ENCODE results near the gene ADCK1.
"Not testable (repeated sequence)": the region's sequence is repeated elsewhere in the genome, so short reads cannot be mapped to it uniquely, and the experiment has no call there.

ADCK1 gene

GRCh38 chr14:77902811-77903210, 102.9 kb downstream of the ADCK1 start:
- no peak for DNase-seq (ENCODE audit: low read depth, low spot score)

- DNase-seq (ENCODE audit: low read depth, low spot score) = no peak
These were observed 103.3 kb downstream of the ADCK1 start for GRCh38 chr14:77903221-77903620.

- no peak for DNase-seq (ENCODE audit: low read depth, low spot score)
These were observed 104.2 kb downstream of the ADCK1 start for GRCh38 chr14:77903937-77904617.

GRCh38 chr14:77906446-77906845, 106.5 kb downstream of the ADCK1 start:
- no peak for DNase-seq (ENCODE audit: low read depth, low spot score)

- no peak for DNase-seq (ENCODE audit: low read depth, low spot score)
These were observed 108.9 kb downstream of the ADCK1 start for GRCh38 chr14:77908847-77909246.

GRCh38 chr14:77909911-77910310, 110.0 kb downstream of the ADCK1 start:
- DNase-seq (ENCODE audit: low read depth, low spot score) = no peak

- no peak for DNase-seq (ENCODE audit: low read depth, low spot score)
These were observed 110.6 kb downstream of the ADCK1 start for GRCh38 chr14:77910506-77910905.

GRCh38 chr14:77911356-77911755, 111.4 kb downstream of the ADCK1 start:
- no peak for DNase-seq (ENCODE audit: low read depth, low spot score)

- DNase-seq (ENCODE audit: low read depth, low spot score) = no peak
These were observed 113.0 kb downstream of the ADCK1 start for GRCh38 chr14:77912754-77913556.

GRCh38 chr14:77914073-77914721, 114.3 kb downstream of the ADCK1 start:
- no peak for DNase-seq (ENCODE audit: low read depth, low spot score)

- DNase-seq (ENCODE audit: low read depth, low spot score) = not testable (repeated sequence)
These were observed 115.5 kb downstream of the ADCK1 start for GRCh38 chr14:77915390-77915789.

- DNase-seq (ENCODE audit: low read depth, low spot score) = no peak
These were observed 117.7 kb downstream of the ADCK1 start for GRCh38 chr14:77917491-77918201.

GRCh38 chr14:77918448-77918847, 118.5 kb downstream of the ADCK1 start:
- DNase-seq (ENCODE audit: low read depth, low spot score) = no peak

- no peak for DNase-seq (ENCODE audit: low read depth, low spot score)
These were observed 120.4 kb downstream of the ADCK1 start for GRCh38 chr14:77920312-77920711.

GRCh38 chr14:77921818-77922217, 121.9 kb downstream of the ADCK1 start:
- DNase-seq (ENCODE audit: low read depth, low spot score) = no peak

GRCh38 chr14:77923131-77923936, 123.4 kb downstream of the ADCK1 start:
- no peak for DNase-seq (ENCODE audit: low read depth, low spot score)

- DNase-seq (ENCODE audit: low read depth, low spot score) = no peak
These were observed 124.4 kb downstream of the ADCK1 start for GRCh38 chr14:77924141-77924948.

- DNase-seq (ENCODE audit: low read depth, low spot score) = no peak
These were observed 127.0 kb downstream of the ADCK1 start for GRCh38 chr14:77926942-77927341.

GRCh38 chr14:77931441-77931840, 131.5 kb downstream of the ADCK1 start:
- DNase-seq (ENCODE audit: low read depth, low spot score) = no peak

GRCh38 chr14:77936138-77936639, 136.3 kb downstream of the ADCK1 start:
- no peak for DNase-seq (ENCODE audit: low read depth, low spot score)
